Neural crest cell (in vitro differentiated cells): ENCODE measurements around the gene HSP90B1. TPM values are rescaled to one million over a fixed set of nuclear protein-coding genes. Genes with fewer than 3 reads are reported as not detected.

ENCODE experiments used
- DNase-seq: peaks from one replicate; pipeline ENCODE4 v3.0.0; 2021; ENCODE audit warnings: low read depth, mixed read lengths, low spot score
- H3K27ac Mint-ChIP-seq: one replicate; pipeline ENCODE4 v1.8.0; 2021; ENCODE audit warnings: mild to moderate bottlenecking, mixed read lengths; ENCODE audit not compliant: unreplicated experiment
- H3K27me3 Mint-ChIP-seq: 2 replicates; pipeline ENCODE4 v1.8.0; 2021; ENCODE audit warnings: low read depth, mild to moderate bottlenecking, mixed read lengths
- H3K36me3 Mint-ChIP-seq: 2 replicates; pipeline ENCODE4 v1.8.0; 2021; ENCODE audit warnings: low read depth, mild to moderate bottlenecking, mixed read lengths
- H3K4me1 Mint-ChIP-seq: 2 replicates; pipeline ENCODE4 v1.8.0; 2021; ENCODE audit warnings: mixed read lengths
- H3K4me3 Mint-ChIP-seq: one replicate; pipeline ENCODE4 v1.8.0; 2021; ENCODE audit warnings: mild to moderate bottlenecking, mixed read lengths
- H3K9me3 Mint-ChIP-seq: 2 replicates; pipeline ENCODE4 v1.8.0; 2021; ENCODE audit warnings: mixed read lengths
- total RNA-seq: library from RNA; stranded (reverse); gene quantifications from 2 replicates; pipeline ENCODE4 v1.2.1, GENCODE V29; 2021
- TF ChIP-seq, protein P1 (sequence below): fragments of 200-600 bp; sonication (generic); conservative IDR thresholded peaks from 2 replicates; pipeline ENCODE4 v1.5.0; 2021; ENCODE audit warnings: antibody characterized with exemption, mild to moderate bottlenecking

The HSP90B1 gene
- total RNA-seq, 1 donor from 2014 or later: 566 TPM

DNA sequence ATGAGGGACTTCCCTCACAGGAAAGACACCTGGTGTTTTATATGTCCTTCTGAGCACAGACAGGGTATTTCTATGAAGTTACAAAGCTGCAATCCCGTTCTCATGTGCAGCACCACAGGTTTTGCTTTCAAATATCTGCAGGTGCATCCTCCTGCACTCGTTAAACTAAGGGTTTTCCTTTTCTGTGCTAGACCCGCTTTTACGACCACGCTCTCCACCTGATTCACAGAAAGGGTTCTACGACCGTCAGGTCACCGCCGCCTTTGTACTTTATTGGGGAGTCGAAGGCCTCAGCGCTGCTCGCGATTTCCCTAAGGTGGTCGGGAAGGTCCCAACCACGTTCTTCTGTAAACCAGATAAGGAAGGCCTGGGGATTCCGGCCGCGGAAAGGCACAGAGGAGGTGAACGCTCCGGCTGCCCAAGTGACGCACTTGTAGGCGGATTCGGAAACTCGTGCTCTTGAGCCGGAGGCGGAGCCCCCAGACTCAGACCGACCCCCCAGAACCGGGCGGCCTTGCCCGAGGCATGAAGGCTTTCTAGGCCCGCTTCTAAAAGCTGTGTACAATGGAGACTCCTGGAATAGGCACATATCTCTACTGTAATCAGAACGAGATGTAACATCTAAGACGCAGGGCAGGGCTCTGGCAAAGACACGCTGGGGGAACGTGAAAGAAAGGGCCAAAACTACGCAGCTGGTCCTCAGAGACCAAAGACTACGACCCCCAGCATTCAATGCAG, 995 bp upstream of the HSP90B1 start:
- peaks cover 4% of the 10 kb centered on the region for H3K27me3 Mint-ChIP-seq
- no peaks in the 10 kb centered on the region for H3K9me3 Mint-ChIP-seq
- H3K27ac Mint-ChIP-seq: peak overlapping the region; percentile 99
- DNase-seq: peak; percentile 71
- TF ChIP-seq, protein P1, sequence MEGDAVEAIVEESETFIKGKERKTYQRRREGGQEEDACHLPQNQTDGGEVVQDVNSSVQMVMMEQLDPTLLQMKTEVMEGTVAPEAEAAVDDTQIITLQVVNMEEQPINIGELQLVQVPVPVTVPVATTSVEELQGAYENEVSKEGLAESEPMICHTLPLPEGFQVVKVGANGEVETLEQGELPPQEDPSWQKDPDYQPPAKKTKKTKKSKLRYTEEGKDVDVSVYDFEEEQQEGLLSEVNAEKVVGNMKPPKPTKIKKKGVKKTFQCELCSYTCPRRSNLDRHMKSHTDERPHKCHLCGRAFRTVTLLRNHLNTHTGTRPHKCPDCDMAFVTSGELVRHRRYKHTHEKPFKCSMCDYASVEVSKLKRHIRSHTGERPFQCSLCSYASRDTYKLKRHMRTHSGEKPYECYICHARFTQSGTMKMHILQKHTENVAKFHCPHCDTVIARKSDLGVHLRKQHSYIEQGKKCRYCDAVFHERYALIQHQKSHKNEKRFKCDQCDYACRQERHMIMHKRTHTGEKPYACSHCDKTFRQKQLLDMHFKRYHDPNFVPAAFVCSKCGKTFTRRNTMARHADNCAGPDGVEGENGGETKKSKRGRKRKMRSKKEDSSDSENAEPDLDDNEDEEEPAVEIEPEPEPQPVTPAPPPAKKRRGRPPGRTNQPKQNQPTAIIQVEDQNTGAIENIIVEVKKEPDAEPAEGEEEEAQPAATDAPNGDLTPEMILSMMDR: no peak
- H3K4me3 Mint-ChIP-seq: peak overlapping the region; percentile 94
- H3K4me1 Mint-ChIP-seq: peaks cover 47% of the 10 kb centered on the region
- peaks cover 3% of the 10 kb centered on the region for H3K36me3 Mint-ChIP-seq

DNA sequence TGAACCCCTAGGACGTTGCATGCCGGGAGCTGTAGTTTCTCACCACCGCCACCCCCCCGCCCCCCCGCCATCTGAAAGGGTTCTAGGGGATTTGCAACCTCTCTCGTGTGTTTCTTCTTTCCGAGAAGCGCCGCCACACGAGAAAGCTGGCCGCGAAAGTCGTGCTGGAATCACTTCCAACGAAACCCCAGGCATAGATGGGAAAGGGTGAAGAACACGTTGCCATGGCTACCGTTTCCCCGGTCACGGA, 501 bp upstream of the HSP90B1 start:
- peaks cover 50% of the 10 kb centered on the region for H3K4me1 Mint-ChIP-seq
- no peak for DNase-seq
- H3K27me3 Mint-ChIP-seq: peaks cover 4% of the 10 kb centered on the region
- peak overlapping the region; percentile 94 for H3K4me3 Mint-ChIP-seq
- H3K27ac Mint-ChIP-seq: peak overlapping the region; percentile 99
- TF ChIP-seq, protein P1: no peak
- no peaks in the 10 kb centered on the region for H3K9me3 Mint-ChIP-seq
- peaks cover 5% of the 10 kb centered on the region for H3K36me3 Mint-ChIP-seq

DNA sequence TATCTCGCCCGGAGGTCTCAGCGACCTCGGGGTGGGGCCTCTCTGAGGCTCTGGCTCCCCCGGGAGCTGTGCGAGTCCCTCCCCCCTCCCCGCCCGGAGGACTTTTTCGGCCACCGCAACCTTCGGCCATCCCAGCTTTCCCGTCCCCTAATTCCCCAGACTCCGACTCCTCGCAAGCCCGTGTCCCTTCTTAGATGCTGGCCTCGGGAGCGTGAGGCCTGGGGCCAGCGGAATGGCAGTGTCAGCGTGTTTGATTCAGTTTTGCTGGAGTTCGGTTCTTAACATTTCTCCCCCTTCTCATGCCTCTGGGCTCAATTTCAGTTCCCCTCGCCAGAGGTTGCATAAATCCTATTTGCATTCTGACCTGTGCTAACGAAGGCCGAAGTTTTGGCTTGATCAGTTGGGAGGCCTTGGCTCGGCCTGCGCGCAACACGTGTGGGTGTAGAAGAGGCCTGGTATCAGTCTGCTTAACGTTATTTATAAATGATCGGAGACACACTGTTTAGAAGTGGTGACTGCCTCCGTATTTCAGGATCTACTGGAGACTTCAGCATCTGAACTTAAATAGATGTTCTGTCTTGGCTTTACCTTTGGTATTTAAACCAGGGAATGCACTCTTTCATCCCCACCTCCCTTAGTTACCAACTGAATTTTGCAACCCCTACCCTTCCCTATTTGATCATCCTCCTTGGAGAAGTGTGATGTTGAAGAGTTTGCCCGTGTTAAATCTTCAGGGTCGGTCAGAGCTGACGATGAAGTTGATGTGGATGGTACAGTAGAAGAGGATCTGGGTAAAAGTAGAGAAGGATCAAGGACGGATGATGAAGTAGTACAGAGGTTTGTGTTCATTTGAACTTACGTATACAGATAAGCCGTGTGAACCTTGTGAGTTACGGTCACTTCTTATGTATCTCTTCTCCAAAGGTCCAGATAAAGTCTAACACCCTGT, 851 bp downstream of the HSP90B1 start:
- Mint-ChIP-seq H3K27me3 (peaks cover 4% of the 10 kb centered on the region), H3K36me3 (peaks cover 8% of the 10 kb centered on the region), H3K27ac (peak overlapping the region; percentile 99), H3K9me3 (no peaks in the 10 kb centered on the region), H3K4me3 (peak overlapping the region; percentile 94), H3K4me1 (peaks cover 62% of the 10 kb centered on the region)
- TF ChIP-seq, protein P1: no peak
- DNase-seq: peak; percentile 6

DNA sequence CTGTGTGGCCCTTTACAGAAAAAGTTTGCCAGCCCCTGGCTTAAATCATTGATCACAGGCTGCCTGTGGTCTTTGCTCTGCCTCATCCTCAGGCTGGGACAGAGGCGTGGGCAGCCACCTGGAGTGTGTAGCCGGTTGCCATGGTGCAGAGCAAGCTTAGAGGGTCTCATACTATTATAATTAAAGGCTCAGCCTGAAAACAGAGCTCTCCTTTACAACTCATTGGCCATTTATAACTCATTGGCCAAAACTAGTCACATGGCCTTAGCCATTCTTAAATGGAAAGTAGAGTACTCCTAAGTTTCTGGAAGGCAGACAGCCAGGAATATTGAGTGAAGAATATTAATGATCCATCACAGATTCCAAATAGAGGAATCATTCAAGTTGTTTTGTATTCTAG, 3.0 kb downstream of the HSP90B1 start:
- DNase-seq: no peak
- peaks cover 58% of the 10 kb centered on the region for H3K4me1 Mint-ChIP-seq

DNA sequence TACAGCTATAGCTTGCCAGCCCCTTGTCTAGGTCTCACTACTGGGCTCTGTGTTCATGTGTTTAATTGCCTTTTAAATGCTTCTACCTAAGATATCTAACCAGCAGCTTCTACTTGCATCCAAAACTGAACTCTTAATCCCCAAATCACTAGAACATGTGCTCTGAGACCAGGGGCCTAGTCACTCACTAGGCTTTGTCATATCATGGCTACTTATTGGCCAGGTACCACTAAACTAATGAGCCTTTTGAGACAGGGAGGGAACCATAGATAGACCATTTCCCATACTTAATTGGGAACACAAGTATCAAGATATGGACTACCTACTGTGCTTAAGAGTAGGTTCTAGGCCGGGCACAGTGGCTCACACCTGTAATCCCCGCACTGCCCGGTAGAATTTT, 6.5 kb downstream of the HSP90B1 start:
- Mint-ChIP-seq H3K9me3 (no peaks in the 10 kb centered on the region), H3K4me3 (peak overlapping the region; percentile 47), H3K27me3 (no peaks in the 10 kb centered on the region), H3K36me3 (peaks cover 13% of the 10 kb centered on the region), H3K27ac (no peak overlapping the region), H3K4me1 (peaks cover 34% of the 10 kb centered on the region)
- no peak for DNase-seq
- TF ChIP-seq, protein P1: no peak

More for the DNA sequence above, 3.0 kb downstream of the HSP90B1 start:
- H3K27me3 Mint-ChIP-seq: peaks cover 4% of the 10 kb centered on the region
- TF ChIP-seq, protein P1: no peak
- H3K4me3 Mint-ChIP-seq: peak overlapping the region; percentile 94
- peaks cover 8% of the 10 kb centered on the region for H3K36me3 Mint-ChIP-seq
- H3K9me3 Mint-ChIP-seq: no peaks in the 10 kb centered on the region
- H3K27ac Mint-ChIP-seq: no peak overlapping the region
